ENCODE results near the gene OR2G3. TPM values are rescaled to one million over a fixed set of nuclear protein-coding genes. Genes with fewer than 3 reads are reported as not detected.

Gene OR2G3
- total and polyA plus RNA-seq, 2 experiments from 2014 or later = not detected

DNA sequence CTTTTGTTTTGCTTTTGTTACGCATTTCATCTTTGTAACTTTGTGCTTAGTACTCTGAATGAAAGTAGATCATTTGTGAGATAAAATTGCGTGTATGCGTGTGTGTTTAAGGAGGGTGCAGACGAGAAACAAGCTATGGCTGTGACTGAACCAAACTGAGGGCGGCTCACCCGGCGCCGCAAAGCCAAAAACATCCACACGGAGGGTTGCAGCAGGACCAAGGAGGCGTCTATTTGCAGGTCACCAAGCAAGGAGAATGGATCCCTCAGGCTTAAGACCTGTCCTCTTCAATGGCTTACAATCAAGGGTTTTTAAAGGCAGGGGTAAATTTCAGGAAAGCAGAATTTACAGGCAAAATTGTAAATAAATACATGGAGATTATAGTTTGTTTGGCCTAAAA lies 43.7 kb upstream of the OR2G3 start:
- Mint-ChIP-seq H3K27me3 (ENCODE audit: insufficient read depth, low read depth, poor library complexity) (no peaks in the 10 kb centered on the region), H3K27ac (no peak overlapping the region), H3K9me3 (no peaks in the 10 kb centered on the region; the same call in 2 of the 3 replicates), H3K36me3 (ENCODE audit: low read depth) (no peaks in the 10 kb centered on the region), H3K4me3 (no peak overlapping the region), H3K4me1 (peaks cover 10% of the 10 kb centered on the region)
- ATAC-seq (peak; percentile 84), DNase-seq (ENCODE audit: low spot score) (peak; percentile 51)
- no peaks in the 10 kb centered on the region for H3K36me3 ChIP-seq (ENCODE audit: insufficient read depth)
- H2AFZ ChIP-seq = peak overlapping the region; percentile 97
- H3K27ac ChIP-seq (ENCODE audit: low read depth) = no peak overlapping the region
- peak overlapping the region; percentile 12; the same call in 1 of the 2 replicates for H3K4me2 ChIP-seq
- H3K9me2 ChIP-seq (ENCODE audit: insufficient read depth) = no peaks in the 10 kb centered on the region
- H3F3A ChIP-seq (replicated peaks; ENCODE audit: low read depth) = no peaks in the 10 kb centered on the region
- TF ChIP-seq, protein P1, sequence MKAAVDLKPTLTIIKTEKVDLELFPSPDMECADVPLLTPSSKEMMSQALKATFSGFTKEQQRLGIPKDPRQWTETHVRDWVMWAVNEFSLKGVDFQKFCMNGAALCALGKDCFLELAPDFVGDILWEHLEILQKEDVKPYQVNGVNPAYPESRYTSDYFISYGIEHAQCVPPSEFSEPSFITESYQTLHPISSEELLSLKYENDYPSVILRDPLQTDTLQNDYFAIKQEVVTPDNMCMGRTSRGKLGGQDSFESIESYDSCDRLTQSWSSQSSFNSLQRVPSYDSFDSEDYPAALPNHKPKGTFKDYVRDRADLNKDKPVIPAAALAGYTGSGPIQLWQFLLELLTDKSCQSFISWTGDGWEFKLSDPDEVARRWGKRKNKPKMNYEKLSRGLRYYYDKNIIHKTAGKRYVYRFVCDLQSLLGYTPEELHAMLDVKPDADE (IDR thresholded peaks at IDR 0.05) = no peak
- TF ChIP-seq EZH2 (IDR thresholded peaks at IDR 0.05; ENCODE audit: low read depth, unreplicated experiment) = no peak
- TF ChIP-seq, protein P2, sequence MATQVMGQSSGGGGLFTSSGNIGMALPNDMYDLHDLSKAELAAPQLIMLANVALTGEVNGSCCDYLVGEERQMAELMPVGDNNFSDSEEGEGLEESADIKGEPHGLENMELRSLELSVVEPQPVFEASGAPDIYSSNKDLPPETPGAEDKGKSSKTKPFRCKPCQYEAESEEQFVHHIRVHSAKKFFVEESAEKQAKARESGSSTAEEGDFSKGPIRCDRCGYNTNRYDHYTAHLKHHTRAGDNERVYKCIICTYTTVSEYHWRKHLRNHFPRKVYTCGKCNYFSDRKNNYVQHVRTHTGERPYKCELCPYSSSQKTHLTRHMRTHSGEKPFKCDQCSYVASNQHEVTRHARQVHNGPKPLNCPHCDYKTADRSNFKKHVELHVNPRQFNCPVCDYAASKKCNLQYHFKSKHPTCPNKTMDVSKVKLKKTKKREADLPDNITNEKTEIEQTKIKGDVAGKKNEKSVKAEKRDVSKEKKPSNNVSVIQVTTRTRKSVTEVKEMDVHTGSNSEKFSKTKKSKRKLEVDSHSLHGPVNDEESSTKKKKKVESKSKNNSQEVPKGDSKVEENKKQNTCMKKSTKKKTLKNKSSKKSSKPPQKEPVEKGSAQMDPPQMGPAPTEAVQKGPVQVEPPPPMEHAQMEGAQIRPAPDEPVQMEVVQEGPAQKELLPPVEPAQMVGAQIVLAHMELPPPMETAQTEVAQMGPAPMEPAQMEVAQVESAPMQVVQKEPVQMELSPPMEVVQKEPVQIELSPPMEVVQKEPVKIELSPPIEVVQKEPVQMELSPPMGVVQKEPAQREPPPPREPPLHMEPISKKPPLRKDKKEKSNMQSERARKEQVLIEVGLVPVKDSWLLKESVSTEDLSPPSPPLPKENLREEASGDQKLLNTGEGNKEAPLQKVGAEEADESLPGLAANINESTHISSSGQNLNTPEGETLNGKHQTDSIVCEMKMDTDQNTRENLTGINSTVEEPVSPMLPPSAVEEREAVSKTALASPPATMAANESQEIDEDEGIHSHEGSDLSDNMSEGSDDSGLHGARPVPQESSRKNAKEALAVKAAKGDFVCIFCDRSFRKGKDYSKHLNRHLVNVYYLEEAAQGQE (IDR thresholded peaks at IDR 0.05; ENCODE audit: unreplicated experiment) = no peak
- H3K4me3 ChIP-seq = no peak overlapping the region
- no peaks in the 10 kb centered on the region for H4K20me1 ChIP-seq (replicated peaks; ENCODE audit: insufficient read depth)
- no peaks in the 10 kb centered on the region for H3K27me3 ChIP-seq (ENCODE audit: insufficient read depth)
- no peaks in the 10 kb centered on the region for H3K79me2 ChIP-seq (replicated peaks; ENCODE audit: insufficient read depth)
- peaks cover 9% of the 10 kb centered on the region for H3K4me1 ChIP-seq (ENCODE audit: insufficient read depth)

DNA sequence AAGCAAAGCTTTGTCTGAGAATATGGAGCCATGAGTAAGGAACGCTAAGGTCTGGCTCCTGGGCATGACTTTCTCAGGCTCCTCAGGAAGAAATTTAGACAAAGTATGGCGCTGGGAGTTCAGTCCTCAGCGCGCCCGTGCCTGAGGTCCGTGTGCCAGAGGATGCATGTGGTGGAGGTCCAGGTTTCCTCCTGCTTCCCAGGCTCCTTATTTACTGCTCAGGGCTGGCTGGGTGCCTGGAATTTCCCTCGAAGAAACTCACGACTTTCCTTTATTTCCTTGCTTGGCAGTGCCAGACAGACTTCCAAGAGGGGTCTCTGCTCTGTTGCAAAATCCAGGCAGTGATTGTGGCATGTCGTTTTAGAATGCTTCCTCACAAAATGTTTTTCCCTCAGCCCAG lies 43.2 kb upstream of the OR2G3 start:
- Histone ChIP-seq H2AFZ (peak overlapping the region; percentile 97), H3K4me1 (ENCODE audit: insufficient read depth) (peaks cover 9% of the 10 kb centered on the region), H3F3A (replicated peaks; ENCODE audit: low read depth) (no peaks in the 10 kb centered on the region), H3K27me3 (ENCODE audit: insufficient read depth) (no peaks in the 10 kb centered on the region), H3K4me2 (peak overlapping the region; percentile 12; the same call in 1 of the 2 replicates), H3K36me3 (ENCODE audit: insufficient read depth) (no peaks in the 10 kb centered on the region), H3K4me3 (no peak overlapping the region), H3K9me2 (ENCODE audit: insufficient read depth) (no peaks in the 10 kb centered on the region), H3K79me2 (replicated peaks; ENCODE audit: insufficient read depth) (no peaks in the 10 kb centered on the region), H3K27ac (ENCODE audit: low read depth) (no peak overlapping the region), H4K20me1 (replicated peaks; ENCODE audit: insufficient read depth) (no peaks in the 10 kb centered on the region)
- no peak for DNase-seq (ENCODE audit: low spot score)
- peak; percentile 64 for ATAC-seq
- no peak overlapping the region for H3K27ac Mint-ChIP-seq
- H3K27me3 Mint-ChIP-seq (ENCODE audit: insufficient read depth, low read depth, poor library complexity) = no peaks in the 10 kb centered on the region
- peaks cover under 1% of the 10 kb centered on the region; the same call in 1 of the 3 replicates for H3K9me3 Mint-ChIP-seq
- H3K4me1 Mint-ChIP-seq = peaks cover 10% of the 10 kb centered on the region
- no peak overlapping the region for H3K4me3 Mint-ChIP-seq
- no peaks in the 10 kb centered on the region for H3K36me3 Mint-ChIP-seq (ENCODE audit: low read depth)
- TF ChIP-seq NANOG (IDR thresholded peaks at IDR 0.05; ENCODE audit: borderline replicate concordance) (no peak), EZH2 (IDR thresholded peaks at IDR 0.05; ENCODE audit: low read depth, unreplicated experiment) (no peak), CREB1 (CRISPR knock-in tag; IDR thresholded peaks at IDR 0.05; ENCODE audit: low read depth) (no peak), ZNF114 (CRISPR knock-in tag; IDR thresholded peaks at IDR 0.05) (no peak), JUNB (IDR thresholded peaks at IDR 0.05; ENCODE audit: unreplicated experiment) (no peak)
- TF ChIP-seq, protein P1 (IDR thresholded peaks at IDR 0.05) = no peak
- TF ChIP-seq, protein P3, sequence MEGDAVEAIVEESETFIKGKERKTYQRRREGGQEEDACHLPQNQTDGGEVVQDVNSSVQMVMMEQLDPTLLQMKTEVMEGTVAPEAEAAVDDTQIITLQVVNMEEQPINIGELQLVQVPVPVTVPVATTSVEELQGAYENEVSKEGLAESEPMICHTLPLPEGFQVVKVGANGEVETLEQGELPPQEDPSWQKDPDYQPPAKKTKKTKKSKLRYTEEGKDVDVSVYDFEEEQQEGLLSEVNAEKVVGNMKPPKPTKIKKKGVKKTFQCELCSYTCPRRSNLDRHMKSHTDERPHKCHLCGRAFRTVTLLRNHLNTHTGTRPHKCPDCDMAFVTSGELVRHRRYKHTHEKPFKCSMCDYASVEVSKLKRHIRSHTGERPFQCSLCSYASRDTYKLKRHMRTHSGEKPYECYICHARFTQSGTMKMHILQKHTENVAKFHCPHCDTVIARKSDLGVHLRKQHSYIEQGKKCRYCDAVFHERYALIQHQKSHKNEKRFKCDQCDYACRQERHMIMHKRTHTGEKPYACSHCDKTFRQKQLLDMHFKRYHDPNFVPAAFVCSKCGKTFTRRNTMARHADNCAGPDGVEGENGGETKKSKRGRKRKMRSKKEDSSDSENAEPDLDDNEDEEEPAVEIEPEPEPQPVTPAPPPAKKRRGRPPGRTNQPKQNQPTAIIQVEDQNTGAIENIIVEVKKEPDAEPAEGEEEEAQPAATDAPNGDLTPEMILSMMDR (conservative IDR thresholded peaks at IDR 0.05; ENCODE audit: low read depth in 2 of 2) = no peak
- TF ChIP-seq, protein P2 (IDR thresholded peaks at IDR 0.05; ENCODE audit: unreplicated experiment) = no peak

Measured in GM23338 (cell line).